K562 (cell line): ENCODE measurements around the gene ZFTA. TPM values are rescaled to one million over a fixed set of nuclear protein-coding genes. Genes with fewer than 3 reads are reported as not detected.

ENCODE experiments used
- CCNT2 ChIP-seq: IDR thresholded peaks from 2 replicates; pipeline ENCODE4 v1.6.1; 2011; ENCODE audit warnings: borderline replicate concordance, low read depth, mild to moderate bottlenecking, moderate library complexity, mixed read lengths, low read length; ENCODE audit not compliant: insufficient read length; ENCODE audit errors: extremely low read depth
- FOXJ2 ChIP-seq: fragments of 200-800 bp; sonication (Bioruptor generic); IDR thresholded peaks from 2 replicates; pipeline ENCODE4 v1.6.1; 2016; ENCODE audit warnings: missing genetic modification characterization, missing compliant biosample characterization
- FOXJ3 ChIP-seq: sonication (generic); formaldehyde crosslinking; IDR thresholded peaks from 2 replicates; pipeline ENCODE4 v1.4.0; 2020; ENCODE audit warnings: mild to moderate bottlenecking, missing genetic modification reagents
- HIVEP1 ChIP-seq: fragments of 250-450 bp; sonication (Bioruptor Pico); IDR thresholded peaks from 2 replicates; pipeline ENCODE4 v1.4.0; 2020; ENCODE audit warnings: mild to moderate bottlenecking
- HSF4 ChIP-seq: fragments of 250-450 bp; sonication (Bioruptor Pico); IDR thresholded peaks from 2 replicates; pipeline ENCODE4 v2.1.2; 2022; ENCODE audit warnings: mild to moderate bottlenecking, moderate library complexity, borderline replicate concordance
- KDM5B ChIP-seq: fragments of 200-600 bp; sonication (generic); IDR thresholded peaks from 2 replicates; pipeline ENCODE4 v1.6.1; 2012; ENCODE audit warnings: low read depth, mild to moderate bottlenecking, moderate library complexity, low read length, control low read depth, inconsistent platforms; ENCODE audit not compliant: insufficient replicate concordance
- NELFE ChIP-seq: IDR thresholded peaks from 2 replicates; pipeline ENCODE4 v1.6.1; 2011; ENCODE audit warnings: mild to moderate bottlenecking; ENCODE audit not compliant: insufficient read depth, insufficient read length
- PCBP1 ChIP-seq: fragments of 200-400 bp; formaldehyde crosslinking; IDR thresholded peaks from 2 replicates; pipeline ENCODE4 v1.6.1; 2018; ENCODE audit warnings: mild to moderate bottlenecking, low read depth, low read length; ENCODE audit not compliant: poor library complexity, severe bottlenecking
- POLR2AphosphoS2 ChIP-seq: IDR thresholded peaks from 2 replicates; pipeline ENCODE4 v1.6.1; 2012; ENCODE audit warnings: low read length, improper control_type of control experiment
- RB1 ChIP-seq: fragments of 450-650 bp; IDR thresholded peaks from 2 replicates; pipeline ENCODE4 v1.6.1; 2017; ENCODE audit warnings: low read depth, mild to moderate bottlenecking
- SMARCA4 ChIP-seq: fragments of 450-650 bp; IDR thresholded peaks from 2 replicates; pipeline ENCODE4 v1.6.1; 2016
- SUPT5H ChIP-seq: fragments of 450-650 bp; IDR thresholded peaks from 2 replicates; pipeline ENCODE4 v1.6.1; 2016
- TBP ChIP-seq: optimal IDR thresholded peaks from 2 replicates; pipeline ENCODE3; 2011; ENCODE audit warnings: low read depth, low read length, improper control_type of control experiment
- YY1 ChIP-seq, 3 experiments: IDR thresholded peaks; 2 replicates each; pipeline ENCODE4 v1.6.1; 2011; ENCODE audit warnings: low read length in 2 of 3, mild to moderate bottlenecking in 2 of 3, moderate library complexity in 2 of 3, borderline replicate concordance in 1 of 3, control low read depth in 1 of 3, low read depth in 1 of 3; ENCODE audit not compliant: insufficient read depth in 3 of 3, insufficient replicate concordance in 2 of 3, control insufficient read depth in 1 of 3, insufficient read length in 1 of 3; ENCODE audit errors: extremely low read depth in 1 of 3
- ZKSCAN3 ChIP-seq: fragments of 250-450 bp; sonication (Bioruptor Pico); IDR thresholded peaks from 2 replicates; pipeline ENCODE4 v1.4.0; 2020
- ZNF175 ChIP-seq: fragments of 200-800 bp; sonication (Bioruptor generic); IDR thresholded peaks from 2 replicates; pipeline ENCODE4 v1.6.1; 2016; ENCODE audit warnings: low read depth, mild to moderate bottlenecking, missing genetic modification characterization, missing compliant biosample characterization
- ZNF253 ChIP-seq: fragments of 250-450 bp; sonication (Bioruptor Pico); conservative IDR thresholded peaks from 2 replicates; pipeline ENCODE4 v1.6.1; 2021; ENCODE audit warnings: mild to moderate bottlenecking
- ZNF668 ChIP-seq: fragments of 250-450 bp; sonication (Bioruptor Pico); IDR thresholded peaks from 2 replicates; pipeline ENCODE4 v1.8.0; 2022; ENCODE audit warnings: mild to moderate bottlenecking, inconsistent platforms
- polyA plus RNA-seq, 8 experiments: library from polyadenylated mRNA; depleted of rRNA in 4 of 8; stranded (reverse) in 5 of 8; unstranded in 3 of 8; fragments of >200 nt; fragmentation: Nextera tagmentation in 2 of 8; fragmentation: Illumina TruSeq in 1 of 8; extraction: Ambion mirVana in 2 of 8; extraction: Trizol in 1 of 8; gene quantifications; 2 replicates each; pipeline versions ENCODE4 v1.2.1 to v1.2.3, GENCODE V29; 2011 to 2014; ENCODE audit warnings: inconsistent platforms in 1 of 8, missing spikeins in 1 of 8
- total RNA-seq, 7 experiments: library from RNA; depleted of rRNA in 6 of 7; stranded (reverse); fragments of >200 nt in 6 of 7; fragmentation: Illumina TruSeq in 2 of 7; extraction: Trizol in 2 of 7; gene quantifications; 2 replicates each; pipeline versions ENCODE4 v1.2.1 to v1.2.3, GENCODE V29; 2011 to 2021; ENCODE audit warnings: low replicate concordance in 1 of 7
- TF ChIP-seq, protein P1 (sequence below), 2 experiments: IDR thresholded peaks; 2 replicates each; pipeline ENCODE4 v1.6.1; 2011; ENCODE audit warnings: borderline replicate concordance in 1 of 2, control low read depth in 1 of 2, low read depth in 1 of 2, low read length in 1 of 2, mild to moderate bottlenecking in 1 of 2, mixed read lengths in 1 of 2, moderate library complexity in 1 of 2; ENCODE audit not compliant: insufficient read depth in 1 of 2, insufficient read length in 1 of 2, poor library complexity in 1 of 2, severe bottlenecking in 1 of 2; ENCODE audit errors: extremely low read depth in 1 of 2
- TF ChIP-seq, protein P2 (sequence below), 2 experiments: fragments of 450-650 bp in 1 of 2; IDR thresholded peaks; 2 replicates each; pipeline ENCODE4 v1.6.1; 2011 to 2017; ENCODE audit warnings: low read depth in 2 of 2, antibody characterized with exemption in 1 of 2, borderline replicate concordance in 1 of 2, low read length in 1 of 2, mild to moderate bottlenecking in 1 of 2, mixed read lengths in 1 of 2; ENCODE audit not compliant: control insufficient read depth in 1 of 2

ZFTA gene
- total and polyA plus RNA-seq, 9 of the 15 experiments (the other 6 are each of a cell fraction or from before 2014, with no cell fraction given), result 0.45 to 12.3 (median 2.9) TPM

GRCh38 chr11:63813035-63813562, 44.5 kb upstream of the ZFTA start, which contains the start of gene SPINDOC (continued):
- TF ChIP-seq, protein P1, sequence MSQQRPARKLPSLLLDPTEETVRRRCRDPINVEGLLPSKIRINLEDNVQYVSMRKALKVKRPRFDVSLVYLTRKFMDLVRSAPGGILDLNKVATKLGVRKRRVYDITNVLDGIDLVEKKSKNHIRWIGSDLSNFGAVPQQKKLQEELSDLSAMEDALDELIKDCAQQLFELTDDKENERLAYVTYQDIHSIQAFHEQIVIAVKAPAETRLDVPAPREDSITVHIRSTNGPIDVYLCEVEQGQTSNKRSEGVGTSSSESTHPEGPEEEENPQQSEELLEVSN (IDR thresholded peaks at IDR 0.05; ENCODE audit: borderline replicate concordance in 1 of 2, extremely low read depth in 1 of 2, insufficient read depth in 1 of 2, insufficient read length in 1 of 2, low read depth in 1 of 2, low read length in 1 of 2, poor library complexity in 1 of 2, severe bottlenecking in 1 of 2), result peak; percentile 90 to 98
- TF ChIP-seq CCNT2 (peak; percentile 75), ZNF253 (no peak), RB1 (peak; percentile 77), NELFE (no peak), FOXJ3 (no peak), YY1 (IDR thresholded peaks at IDR 0.05; ENCODE audit: borderline replicate concordance in 1 of 3, control insufficient read depth in 1 of 3, extremely low read depth in 1 of 3, insufficient read depth in 3 of 3, insufficient read length in 1 of 3, insufficient replicate concordance in 2 of 3, low read depth in 1 of 3, low read length in 2 of 3) (peak in 2 of 3 experiments; percentile 12 to 14), FOXJ2 (tag) (no peak), SMARCA4 (no peak), ZNF668 (no peak), SUPT5H (peak; percentile 50), POLR2AphosphoS2 (no peak), HIVEP1 (CRISPR knock-in tag) (0 out of 2 replicates have a peak, but pooled peaks have one; percentile 12), ZKSCAN3 (CRISPR knock-in tag) (no peak), KDM5B (peak; percentile 72), TBP (peak; percentile 87), PCBP1 (no peak), ZNF175 (no peak), HSF4 (CRISPR knock-in tag) (no peak)
- TF ChIP-seq, protein P2, sequence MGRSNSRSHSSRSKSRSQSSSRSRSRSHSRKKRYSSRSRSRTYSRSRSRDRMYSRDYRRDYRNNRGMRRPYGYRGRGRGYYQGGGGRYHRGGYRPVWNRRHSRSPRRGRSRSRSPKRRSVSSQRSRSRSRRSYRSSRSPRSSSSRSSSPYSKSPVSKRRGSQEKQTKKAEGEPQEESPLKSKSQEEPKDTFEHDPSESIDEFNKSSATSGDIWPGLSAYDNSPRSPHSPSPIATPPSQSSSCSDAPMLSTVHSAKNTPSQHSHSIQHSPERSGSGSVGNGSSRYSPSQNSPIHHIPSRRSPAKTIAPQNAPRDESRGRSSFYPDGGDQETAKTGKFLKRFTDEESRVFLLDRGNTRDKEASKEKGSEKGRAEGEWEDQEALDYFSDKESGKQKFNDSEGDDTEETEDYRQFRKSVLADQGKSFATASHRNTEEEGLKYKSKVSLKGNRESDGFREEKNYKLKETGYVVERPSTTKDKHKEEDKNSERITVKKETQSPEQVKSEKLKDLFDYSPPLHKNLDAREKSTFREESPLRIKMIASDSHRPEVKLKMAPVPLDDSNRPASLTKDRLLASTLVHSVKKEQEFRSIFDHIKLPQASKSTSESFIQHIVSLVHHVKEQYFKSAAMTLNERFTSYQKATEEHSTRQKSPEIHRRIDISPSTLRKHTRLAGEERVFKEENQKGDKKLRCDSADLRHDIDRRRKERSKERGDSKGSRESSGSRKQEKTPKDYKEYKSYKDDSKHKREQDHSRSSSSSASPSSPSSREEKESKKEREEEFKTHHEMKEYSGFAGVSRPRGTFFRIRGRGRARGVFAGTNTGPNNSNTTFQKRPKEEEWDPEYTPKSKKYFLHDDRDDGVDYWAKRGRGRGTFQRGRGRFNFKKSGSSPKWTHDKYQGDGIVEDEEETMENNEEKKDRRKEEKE (IDR thresholded peaks at IDR 0.05; ENCODE audit: borderline replicate concordance in 1 of 2, control insufficient read depth in 1 of 2, low read depth in 2 of 2, low read length in 1 of 2), result no peak
